T-cell (primary cell): ENCODE results near the gene C22orf23. TPM values are rescaled to one million over a fixed set of nuclear protein-coding genes. Genes with fewer than 3 reads are reported as not detected.

ENCODE experiments used
- ATAC-seq, 4 experiments: fragments of 200-7000 bp in 3 of 4; fragments of 150-1000 bp in 1 of 4; cut with Tn5 transposase; replicated peaks in 1 of 4; 1 replicate in 3 of 4; 2 replicates in 1 of 4; pipeline ENCODE4 v1.10.0; 2021; ENCODE audit warnings: moderate library complexity in 3 of 4, mild to moderate bottlenecking in 2 of 4, moderate number of reproducible peaks in 1 of 4
- CTCF ChIA-PET, 2 donors: fragments of 300-600 bp; sonication (Branson Sonifier 250); formaldehyde crosslinking; loops; one replicate each; lab custom pipeline; 2022; ENCODE audit warnings: antibody characterized with exemption in 2 of 2; lab: Charles Lee
- POLR2A ChIA-PET, 2 donors: fragments of 300-600 bp; sonication (Branson Sonifier 250); formaldehyde crosslinking; loops; one replicate each; lab custom pipeline; 2022; ENCODE audit warnings: antibody characterized with exemption in 2 of 2; lab: Charles Lee
- DNase-seq, 35 experiments: peaks; one replicate each; pipeline versions ENCODE4 v3.0.0 to v3.0.0-alpha.2; 2013 to 2023
- H3K27ac ChIP-seq: one replicate; pipeline ENCODE4 v1.5.1; 2013; ENCODE audit warnings: low read length
- H3K27me3 ChIP-seq, 2 experiments: replicated peaks in 1 of 2; 1 replicate in 1 of 2; 2 replicates in 1 of 2; pipeline versions ENCODE4 v1.6.1 to v1.7.0; 2013; ENCODE audit warnings: low read length in 1 of 2, mixed read lengths in 1 of 2; ENCODE audit not compliant: control insufficient read depth in 2 of 2, insufficient read depth in 2 of 2; ENCODE audit errors: extremely low read depth in 1 of 2
- H3K36me3 ChIP-seq, 2 donors: 1 replicate in 1 of 2; 2 replicates in 1 of 2; pipeline versions ENCODE4 v1.6.1 to v1.7.0; 2013; ENCODE audit warnings: low read length in 1 of 2; ENCODE audit not compliant: control insufficient read depth in 2 of 2, insufficient read depth in 1 of 2; ENCODE audit errors: extremely low read depth in 1 of 2
- H3K4me1 ChIP-seq, 2 experiments: 1 replicate in 1 of 2; 2 replicates in 1 of 2; pipeline versions ENCODE4 v1.6.1 to v1.7.0; 2013; ENCODE audit warnings: low read length in 2 of 2, mixed read lengths in 1 of 2; ENCODE audit not compliant: insufficient read depth in 2 of 2, control insufficient read depth in 1 of 2; ENCODE audit errors: extremely low read depth in 1 of 2
- H3K4me3 ChIP-seq, 2 donors: 1 replicate in 1 of 2; 2 replicates in 1 of 2; pipeline versions ENCODE4 v1.5.1 to v1.7.0; 2013; ENCODE audit warnings: mild to moderate bottlenecking in 2 of 2, low read length in 1 of 2, moderate library complexity in 1 of 2; ENCODE audit not compliant: control insufficient read depth in 1 of 2; ENCODE audit errors: extremely low read depth in 1 of 2
- H3K9me3 ChIP-seq: 2 replicates; pipeline ENCODE4 v1.7.0; 2013
- H3K27ac Mint-ChIP-seq, 2 donors: one replicate each; pipeline ENCODE4 v1.8.0; 2020 to 2021; ENCODE audit warnings: mild to moderate bottlenecking in 2 of 2, mixed read lengths in 2 of 2
- H3K27me3 Mint-ChIP-seq, 2 donors: one replicate each; pipeline ENCODE4 v1.8.0; 2021 to 2022; ENCODE audit warnings: mixed read lengths in 2 of 2
- H3K36me3 Mint-ChIP-seq: one replicate; pipeline ENCODE4 v1.8.0; 2021; ENCODE audit warnings: mixed read lengths
- H3K4me1 Mint-ChIP-seq, 3 donors: one replicate each; pipeline ENCODE4 v1.8.0; 2020 to 2022; ENCODE audit warnings: mixed read lengths in 3 of 3, mild to moderate bottlenecking in 1 of 3
- H3K4me3 Mint-ChIP-seq, 3 donors: one replicate each; pipeline ENCODE4 v1.8.0; 2020 to 2022; ENCODE audit warnings: mild to moderate bottlenecking in 3 of 3, mixed read lengths in 3 of 3, moderate library complexity in 3 of 3
- H3K9me3 Mint-ChIP-seq, 3 donors: one replicate each; pipeline ENCODE4 v1.8.0; 2020 to 2022; ENCODE audit warnings: mixed read lengths in 3 of 3
- WGBS: methylation state at CpG from one replicate; pipeline ENCODE4 v1.1.5; 2013; ENCODE audit warnings: missing lambda C conversion rate; ENCODE audit not compliant: insufficient coverage; 5-methylcytosine and 5-hydroxymethylcytosine counted together
- total RNA-seq, 35 experiments: library from RNA in 6 of 35; stranded (reverse) in 6 of 35; fragments of 120-200 nt in 1 of 35; gene quantifications; one replicate each; pipeline versions ENCODE4 v1.2.1 to v1.2.4 and lab custom pipeline; 2013 to 2026

C22orf23 gene
- total RNA-seq, 5 donors from 2014 or later (not counting 1 experiment from before 2014, with no cell fraction given), result not detected

GRCh38 chr22:37918580-37919270 lies 34.7 kb downstream of the C22orf23 start:
- Mint-ChIP-seq H3K27me3 (no peaks in the 10 kb centered on the region), H3K9me3 (no peaks in the 10 kb centered on the region), H3K36me3 (peaks cover 19% of the 10 kb centered on the region), H3K4me3 (no peak overlapping the region), H3K4me1 (peaks cover 4 to 8% (median 6%) of the 10 kb centered on the region in 3 donors), H3K27ac (peak overlapping the region in 1 of 2 donors; percentile 6)
- H3K36me3 ChIP-seq, result peaks cover 10 to 33% of the 10 kb centered on the region in 2 donors
- no peaks in the 10 kb centered on the region for H3K4me1 ChIP-seq
- DNase-seq (no peak), ATAC-seq (no peak)
- ChIA-PET POLR2A (no interaction called here), CTCF (interaction anchor here in 1 of 2 donors (0.6 to 1.2 kb wide), 2 partner anchors 14 to 18 kb away, joined by 3 to 4 read pairs; no protein-coding TSS in a partner anchor)
- no peaks in the 10 kb centered on the region for H3K27me3 ChIP-seq
- H3K27ac ChIP-seq, result no peak overlapping the region
- H3K4me3 ChIP-seq, result no peak overlapping the region
- WGBS, result 92% methylated on average over 22 of the region's 25 CpGs
- no peaks in the 10 kb centered on the region for H3K9me3 ChIP-seq

GRCh38 chr22:37917874-37918548 lies 35.4 kb downstream of the C22orf23 start:
- H3K4me1 Mint-ChIP-seq, result peaks cover 4 to 8% (median 6%) of the 10 kb centered on the region in 3 donors
- H3K4me3 Mint-ChIP-seq, result no peak overlapping the region
- Histone ChIP-seq H3K9me3 (no peaks in the 10 kb centered on the region), H3K27ac (no peak overlapping the region), H3K36me3 (peaks cover 10 to 35% of the 10 kb centered on the region in 2 donors), H3K27me3 (no peaks in the 10 kb centered on the region), H3K4me1 (no peaks in the 10 kb centered on the region), H3K4me3 (no peak overlapping the region)
- H3K27me3 Mint-ChIP-seq, result no peaks in the 10 kb centered on the region
- H3K36me3 Mint-ChIP-seq, result peaks cover 16% of the 10 kb centered on the region
- ATAC-seq (no peak), DNase-seq (no peak)
- peak overlapping the region in 1 of 2 donors; percentile 6 for H3K27ac Mint-ChIP-seq
- WGBS, result no CpG with 5 or more reads among the region's 4 CpGs
- ChIA-PET CTCF (no interaction called here), POLR2A (interaction anchor here in 1 of 2 donors (0.5 kb wide), 1 partner anchor 17 kb away, joined by 3 read pairs; no protein-coding TSS in a partner anchor)
- H3K9me3 Mint-ChIP-seq, result no peaks in the 10 kb centered on the region

GRCh38 chr22:37916311-37916710 lies 37.1 kb downstream of the C22orf23 start:
- Histone ChIP-seq H3K27me3 (no peaks in the 10 kb centered on the region), H3K4me1 (peaks cover 0 to 9% of the 10 kb centered on the region in 2 experiments), H3K9me3 (no peaks in the 10 kb centered on the region), H3K4me3 (no peak overlapping the region), H3K27ac (no peak overlapping the region), H3K36me3 (peaks cover 16 to 31% of the 10 kb centered on the region in 2 donors)
- H3K9me3 Mint-ChIP-seq, result no peaks in the 10 kb centered on the region
- 90% methylated on average over 5 of the region's 5 CpGs for WGBS
- peaks cover 12 to 17% (median 12%) of the 10 kb centered on the region in 3 donors for H3K4me1 Mint-ChIP-seq
- ATAC-seq (no peak), DNase-seq (no peak)
- peaks cover 12% of the 10 kb centered on the region for H3K36me3 Mint-ChIP-seq
- H3K27me3 Mint-ChIP-seq, result no peaks in the 10 kb centered on the region
- no peak overlapping the region for H3K4me3 Mint-ChIP-seq
- no peak overlapping the region for H3K27ac Mint-ChIP-seq
- POLR2A ChIA-PET, result no interaction called here
- CTCF ChIA-PET, result no interaction called here

- ATAC-seq, result no peak
- Mint-ChIP-seq H3K4me3 (no peak overlapping the region), H3K9me3 (no peaks in the 10 kb centered on the region), H3K36me3 (peaks cover 8% of the 10 kb centered on the region), H3K4me1 (peaks cover 17 to 24% (median 23%) of the 10 kb centered on the region in 3 donors), H3K27me3 (no peaks in the 10 kb centered on the region), H3K27ac (peak overlapping the region in 1 of 2 donors; percentile 48)
- ChIA-PET CTCF (interaction anchor here in 1 of 2 donors (0.7 kb wide), 1 partner anchor 14 kb away, joined by 5 read pairs; no protein-coding TSS in a partner anchor), POLR2A (no interaction called here)
- H3K27ac ChIP-seq, result no peak overlapping the region
- no peaks in the 10 kb centered on the region for H3K27me3 ChIP-seq
- no peaks in the 10 kb centered on the region for H3K9me3 ChIP-seq
- no peak overlapping the region for H3K4me3 ChIP-seq
- WGBS, result 87% methylated on average over 4 of the region's 7 CpGs
- DNase-seq, result no peak
- peaks cover 0 to 9% of the 10 kb centered on the region in 2 experiments for H3K4me1 ChIP-seq
- peaks cover 12 to 26% of the 10 kb centered on the region in 2 donors for H3K36me3 ChIP-seq
These were observed 40.1 kb downstream of the C22orf23 start for GRCh38 chr22:37913233-37913721.

GRCh38 chr22:37912171-37912570 lies 41.2 kb downstream of the C22orf23 start:
- no peaks in the 10 kb centered on the region for H3K9me3 Mint-ChIP-seq
- H3K27me3 Mint-ChIP-seq, result no peaks in the 10 kb centered on the region
- peaks cover 9 to 17% of the 10 kb centered on the region in 2 donors for H3K36me3 ChIP-seq
- ATAC-seq (peak in 1 of 4 experiments; percentile 39), DNase-seq (peak in 1 of 35 experiments; percentile 21)
- no peaks in the 10 kb centered on the region for H3K27me3 ChIP-seq
- peak overlapping the region; percentile 58 to 81 for H3K27ac Mint-ChIP-seq
- H3K4me3 ChIP-seq, result no peak overlapping the region
- POLR2A ChIA-PET, result no interaction called here
- H3K9me3 ChIP-seq, result no peaks in the 10 kb centered on the region
- H3K4me3 Mint-ChIP-seq, result no peak overlapping the region
- H3K4me1 ChIP-seq, result peaks cover 0 to 16% of the 10 kb centered on the region in 2 experiments
- no peak overlapping the region for H3K27ac ChIP-seq
- H3K4me1 Mint-ChIP-seq, result peaks cover 25 to 32% (median 32%) of the 10 kb centered on the region in 3 donors
- peaks cover under 1% of the 10 kb centered on the region for H3K36me3 Mint-ChIP-seq
- CTCF ChIA-PET, result no interaction called here
- WGBS, result no CpG with 5 or more reads among the region's 8 CpGs

- Mint-ChIP-seq H3K4me1 (peaks cover 29 to 37% (median 37%) of the 10 kb centered on the region in 3 donors), H3K36me3 (no peaks in the 10 kb centered on the region), H3K27me3 (no peaks in the 10 kb centered on the region), H3K4me3 (no peak overlapping the region), H3K27ac (peak overlapping the region in 1 of 2 donors; percentile 34), H3K9me3 (no peaks in the 10 kb centered on the region)
- DNase-seq (no peak), ATAC-seq (no peak)
- Histone ChIP-seq H3K9me3 (no peaks in the 10 kb centered on the region), H3K27me3 (no peaks in the 10 kb centered on the region), H3K36me3 (peaks cover 9 to 17% of the 10 kb centered on the region in 2 donors), H3K4me1 (peaks cover 0 to 20% of the 10 kb centered on the region in 2 experiments), H3K4me3 (no peak overlapping the region), H3K27ac (no peak overlapping the region)
- 100% methylated on average over 2 of the region's 8 CpGs for WGBS
- CTCF ChIA-PET, result no interaction called here
- POLR2A ChIA-PET, result no interaction called here
These were observed 41.7 kb downstream of the C22orf23 start for GRCh38 chr22:37911697-37912096.
